ENCODE data around the gene WDR20.

The WDR20 gene, protein sequence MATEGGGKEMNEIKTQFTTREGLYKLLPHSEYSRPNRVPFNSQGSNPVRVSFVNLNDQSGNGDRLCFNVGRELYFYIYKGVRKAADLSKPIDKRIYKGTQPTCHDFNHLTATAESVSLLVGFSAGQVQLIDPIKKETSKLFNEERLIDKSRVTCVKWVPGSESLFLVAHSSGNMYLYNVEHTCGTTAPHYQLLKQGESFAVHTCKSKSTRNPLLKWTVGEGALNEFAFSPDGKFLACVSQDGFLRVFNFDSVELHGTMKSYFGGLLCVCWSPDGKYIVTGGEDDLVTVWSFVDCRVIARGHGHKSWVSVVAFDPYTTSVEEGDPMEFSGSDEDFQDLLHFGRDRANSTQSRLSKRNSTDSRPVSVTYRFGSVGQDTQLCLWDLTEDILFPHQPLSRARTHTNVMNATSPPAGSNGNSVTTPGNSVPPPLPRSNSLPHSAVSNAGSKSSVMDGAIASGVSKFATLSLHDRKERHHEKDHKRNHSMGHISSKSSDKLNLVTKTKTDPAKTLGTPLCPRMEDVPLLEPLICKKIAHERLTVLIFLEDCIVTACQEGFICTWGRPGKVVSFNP

DNA sequence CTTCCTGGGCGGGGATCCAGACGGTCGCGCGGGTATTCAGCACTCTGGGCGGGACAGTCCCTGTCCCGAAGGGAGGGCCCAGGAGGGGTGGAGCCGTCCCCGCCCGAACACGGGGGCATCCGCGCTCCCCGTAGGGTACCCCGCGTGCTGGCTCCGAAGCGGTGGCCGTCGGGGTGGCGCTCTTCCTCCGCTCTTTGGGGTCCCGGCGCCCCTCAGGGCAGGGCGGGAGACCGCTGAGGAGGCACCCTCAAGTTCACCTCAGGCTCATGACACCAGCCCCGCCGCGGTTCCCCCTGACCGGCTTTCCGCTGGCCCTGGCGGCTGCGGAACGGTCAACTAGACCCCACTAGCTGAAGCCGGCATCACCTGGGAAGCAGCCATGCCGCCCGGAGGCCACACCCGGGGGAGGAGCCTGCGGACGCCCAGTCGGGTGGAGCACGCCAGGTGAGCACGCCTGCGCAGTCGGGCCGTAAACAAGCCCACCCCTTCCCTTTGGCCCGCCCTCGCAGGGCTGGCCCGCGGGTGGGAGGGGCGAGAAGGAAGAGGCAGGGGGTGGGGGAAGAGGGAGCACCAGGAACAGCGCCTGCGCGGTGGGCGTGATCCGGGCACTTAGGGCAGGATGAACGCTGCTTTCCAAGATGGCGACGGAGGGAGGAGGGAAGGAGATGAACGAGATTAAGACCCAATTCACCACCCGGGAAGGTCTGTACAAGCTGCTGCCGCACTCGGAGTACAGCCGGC is at the start of gene WDR20:
Gene WDR20 (plus strand): TSS at position 612 of the 741 bp plus-strand sequence. CDS start 27 bp downstream, at position 639.
- H3K4me3 ChIP-seq (ENCODE audit: low read length), result peak within 1 kb of the TSS; percentile 84
- H3K4me2 ChIP-seq (ENCODE audit: low read length), result peak within 1 kb of the TSS; percentile 96
- no peaks in the 10 kb centered on the region for H3F3A ChIP-seq (ENCODE audit: control insufficient read depth, insufficient read depth)
- no peaks in the 10 kb centered on the region for H3K9me2 ChIP-seq (replicated peaks; ENCODE audit: control insufficient read depth, low read length)
- H3K36me3 ChIP-seq (ENCODE audit: control insufficient read depth, low read length), result peaks cover 15% of the 10 kb centered on the region
- H4K20me1 ChIP-seq (ENCODE audit: control insufficient read depth, insufficient read depth, low read depth, low read length), result peaks cover 9% of the 10 kb centered on the region; the same call in 1 of the 2 replicates
- H3K27ac ChIP-seq (ENCODE audit: low read depth, low read length), result peak within 1 kb of the TSS; percentile 42
- peaks cover 57% of the 10 kb centered on the region for H3K79me2 ChIP-seq (ENCODE audit: control insufficient read depth, low read length)
- H3K9me3 ChIP-seq (ENCODE audit: control insufficient read depth, insufficient read depth, low read length), result no peaks in the 10 kb centered on the region
- H3K4me1 ChIP-seq (ENCODE audit: control insufficient read depth, low read length), result peaks cover 21% of the 10 kb centered on the region
- no peak for TF ChIP-seq EZH2phosphoT487 (IDR thresholded peaks at IDR 0.05; ENCODE audit: borderline replicate concordance, low read length)
- TF ChIP-seq, protein P1, sequence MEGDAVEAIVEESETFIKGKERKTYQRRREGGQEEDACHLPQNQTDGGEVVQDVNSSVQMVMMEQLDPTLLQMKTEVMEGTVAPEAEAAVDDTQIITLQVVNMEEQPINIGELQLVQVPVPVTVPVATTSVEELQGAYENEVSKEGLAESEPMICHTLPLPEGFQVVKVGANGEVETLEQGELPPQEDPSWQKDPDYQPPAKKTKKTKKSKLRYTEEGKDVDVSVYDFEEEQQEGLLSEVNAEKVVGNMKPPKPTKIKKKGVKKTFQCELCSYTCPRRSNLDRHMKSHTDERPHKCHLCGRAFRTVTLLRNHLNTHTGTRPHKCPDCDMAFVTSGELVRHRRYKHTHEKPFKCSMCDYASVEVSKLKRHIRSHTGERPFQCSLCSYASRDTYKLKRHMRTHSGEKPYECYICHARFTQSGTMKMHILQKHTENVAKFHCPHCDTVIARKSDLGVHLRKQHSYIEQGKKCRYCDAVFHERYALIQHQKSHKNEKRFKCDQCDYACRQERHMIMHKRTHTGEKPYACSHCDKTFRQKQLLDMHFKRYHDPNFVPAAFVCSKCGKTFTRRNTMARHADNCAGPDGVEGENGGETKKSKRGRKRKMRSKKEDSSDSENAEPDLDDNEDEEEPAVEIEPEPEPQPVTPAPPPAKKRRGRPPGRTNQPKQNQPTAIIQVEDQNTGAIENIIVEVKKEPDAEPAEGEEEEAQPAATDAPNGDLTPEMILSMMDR (IDR thresholded peaks at IDR 0.05; ENCODE audit: low read depth, low read length, poor library complexity, severe bottlenecking), result peak; percentile 65
- H3K27me3 ChIP-seq (ENCODE audit: control insufficient read depth, low read length), result no peaks in the 10 kb centered on the region

DNA sequence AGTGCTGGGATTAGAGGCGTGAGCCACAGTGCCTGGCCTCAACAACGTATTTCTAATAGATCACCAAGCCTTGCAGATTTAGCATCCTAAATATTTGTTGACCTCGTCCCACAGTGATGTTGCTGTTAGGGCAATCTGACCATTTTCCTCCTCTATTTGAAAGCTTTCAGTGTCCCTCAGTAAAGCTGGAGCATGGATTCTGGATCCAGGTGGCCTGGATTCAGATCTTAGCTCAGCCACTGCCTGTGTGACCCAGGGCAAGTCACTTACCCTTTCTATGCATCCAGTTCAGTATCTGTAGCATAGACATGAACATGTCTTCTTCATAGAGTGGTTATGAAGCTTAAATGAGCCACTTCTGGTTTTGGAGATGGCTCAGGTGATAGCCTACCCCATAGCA is 49.0 kb upstream of the WDR20 start:
- H3F3A ChIP-seq (ENCODE audit: control insufficient read depth, insufficient read depth), result peaks cover 13% of the 10 kb centered on the region
- no peaks in the 10 kb centered on the region for H3K27me3 ChIP-seq (ENCODE audit: control insufficient read depth, low read length)
- no peak overlapping the region for H3K27ac ChIP-seq (ENCODE audit: low read depth, low read length)
- H3K4me2 ChIP-seq (ENCODE audit: low read length), result no peak overlapping the region
- H3K9me2 ChIP-seq (replicated peaks; ENCODE audit: control insufficient read depth, low read length), result no peaks in the 10 kb centered on the region
- H3K9me3 ChIP-seq (ENCODE audit: control insufficient read depth, insufficient read depth, low read length), result no peaks in the 10 kb centered on the region
- peaks cover 5% of the 10 kb centered on the region; the same call in 1 of the 2 replicates for H4K20me1 ChIP-seq (ENCODE audit: control insufficient read depth, insufficient read depth, low read depth, low read length)
- peaks cover 29% of the 10 kb centered on the region for H3K4me1 ChIP-seq (ENCODE audit: control insufficient read depth, low read length)
- TF ChIP-seq, protein P1 (IDR thresholded peaks at IDR 0.05; ENCODE audit: low read depth, low read length, poor library complexity, severe bottlenecking), result no peak
- no peak for TF ChIP-seq EZH2phosphoT487 (IDR thresholded peaks at IDR 0.05; ENCODE audit: borderline replicate concordance, low read length)
- peaks cover 22% of the 10 kb centered on the region for H3K79me2 ChIP-seq (ENCODE audit: control insufficient read depth, low read length)
- H3K36me3 ChIP-seq (ENCODE audit: control insufficient read depth, low read length), result peaks cover 9% of the 10 kb centered on the region
- no peak overlapping the region for H3K4me3 ChIP-seq (ENCODE audit: low read length)

DNA sequence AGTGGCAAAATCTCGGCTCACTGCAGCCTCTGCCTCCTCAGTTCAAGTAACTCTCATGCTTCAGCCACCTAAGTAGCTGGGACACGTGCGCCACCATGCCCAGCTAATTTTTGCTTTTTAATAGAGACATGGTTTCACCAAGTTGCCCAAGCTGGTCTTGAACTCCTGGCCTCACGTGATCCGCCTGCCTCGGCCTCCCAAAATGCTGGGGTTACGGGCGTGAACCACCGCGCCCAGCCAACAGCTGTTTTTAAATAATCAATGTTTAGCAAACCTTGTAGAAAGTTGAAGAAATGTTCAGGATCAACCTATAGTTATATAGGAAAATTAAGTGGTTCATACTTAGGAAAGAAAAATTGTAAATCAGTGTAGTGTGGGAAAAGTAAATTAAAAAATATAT is 46.9 kb upstream of the WDR20 start:
- TF ChIP-seq, protein P1 (IDR thresholded peaks at IDR 0.05; ENCODE audit: low read depth, low read length, poor library complexity, severe bottlenecking), result no peak
- TF ChIP-seq EZH2phosphoT487 (IDR thresholded peaks at IDR 0.05; ENCODE audit: borderline replicate concordance, low read length), result no peak
- Histone ChIP-seq H3K4me1 (ENCODE audit: control insufficient read depth, low read length) (peaks cover 37% of the 10 kb centered on the region), H3K79me2 (ENCODE audit: control insufficient read depth, low read length) (peaks cover 4% of the 10 kb centered on the region), H3K36me3 (ENCODE audit: control insufficient read depth, low read length) (no peaks in the 10 kb centered on the region), H3K4me2 (ENCODE audit: low read length) (no peak overlapping the region), H3K9me2 (replicated peaks; ENCODE audit: control insufficient read depth, low read length) (no peaks in the 10 kb centered on the region), H3K4me3 (ENCODE audit: low read length) (no peak overlapping the region), H3K27me3 (ENCODE audit: control insufficient read depth, low read length) (no peaks in the 10 kb centered on the region), H3F3A (ENCODE audit: control insufficient read depth, insufficient read depth) (peaks cover 7% of the 10 kb centered on the region), H3K27ac (ENCODE audit: low read depth, low read length) (no peak overlapping the region), H4K20me1 (ENCODE audit: control insufficient read depth, insufficient read depth, low read depth, low read length) (no peaks in the 10 kb centered on the region), H3K9me3 (ENCODE audit: control insufficient read depth, insufficient read depth, low read length) (no peaks in the 10 kb centered on the region)
